Body of pancreas (tissue), 4 donors: ENCODE results near the gene EBF3.

Experiments used
- CTCF ChIP-seq, 7 experiments: fragments of 450-650 bp in 4 of 7; fragments of 200-600 bp in 3 of 7; sonication (generic) in 3 of 7; IDR thresholded peaks; one replicate each; pipeline ENCODE4 v1.5.1; 2016 to 2019; ENCODE audit warnings: antibody characterized with exemption in 7 of 7
- POLR2A ChIP-seq, 3 donors: fragments of 450-650 bp; IDR thresholded peaks; one replicate each; pipeline ENCODE4 v1.6.1; 2016; ENCODE audit warnings: antibody characterized with exemption in 3 of 3, mild to moderate bottlenecking in 2 of 3

- no peak for TF ChIP-seq CTCF (IDR thresholded peaks at IDR 0.05)
- TF ChIP-seq POLR2A (IDR thresholded peaks at IDR 0.05): no peak
Measured at GRCh38 chr10:129859536-129859935, 104.5 kb downstream of the EBF3 start.
